H9 (cell line): ENCODE measurements around the gene MTCH1. TPM values are rescaled to one million over a fixed set of nuclear protein-coding genes. Genes with fewer than 3 reads are reported as not detected.
A peak's percentile ranks its signal among the peaks of the same experiment; 100 is the strongest.

Source experiments
- DNase-seq: peaks from one replicate; pipeline ENCODE4 v3.0.0-alpha.2; 2017
- H2AFZ ChIP-seq: one replicate; pipeline ENCODE4 v1.6.1; 2013; ENCODE audit warnings: mild to moderate bottlenecking, low read length, control low read depth, moderate library complexity
- H2AK5ac ChIP-seq: 2 replicates; pipeline ENCODE4 v1.6.1; 2013; ENCODE audit warnings: low read length, control low read depth, mixed read lengths; ENCODE audit not compliant: insufficient read length
- H2BK120ac ChIP-seq: one replicate; pipeline ENCODE4 v1.6.1; 2013; ENCODE audit warnings: low read depth, mild to moderate bottlenecking, low read length, control low read depth, inconsistent platforms; ENCODE audit not compliant: poor library complexity, severe bottlenecking
- H2BK12ac ChIP-seq: 2 replicates; pipeline ENCODE4 v1.6.1; 2013; ENCODE audit warnings: low read length, control low read depth, mixed read lengths, low read depth; ENCODE audit not compliant: insufficient read length
- H2BK15ac ChIP-seq: 2 replicates; pipeline ENCODE4 v1.6.1; 2013; ENCODE audit warnings: low read depth, low read length, control low read depth
- H2BK20ac ChIP-seq: one replicate; pipeline ENCODE4 v1.6.1; 2013; ENCODE audit warnings: low read depth, mild to moderate bottlenecking, low read length, control low read depth, inconsistent platforms; ENCODE audit not compliant: poor library complexity, severe bottlenecking
- H2BK5ac ChIP-seq: 2 replicates; pipeline ENCODE4 v1.6.1; 2013; ENCODE audit warnings: low read length, control low read depth, mixed read lengths; ENCODE audit not compliant: insufficient read length
- H3K14ac ChIP-seq: 2 replicates; pipeline ENCODE4 v1.6.1; 2013; ENCODE audit warnings: low read length, control low read depth; ENCODE audit not compliant: insufficient read depth
- H3K18ac ChIP-seq: 2 replicates; pipeline ENCODE4 v1.6.1; 2013; ENCODE audit warnings: low read depth, mild to moderate bottlenecking, mixed read lengths, low read length, control low read depth; ENCODE audit not compliant: insufficient read length
- H3K23ac ChIP-seq: 2 replicates; pipeline ENCODE4 v1.6.1; 2013; ENCODE audit warnings: low read length, control low read depth, mixed read lengths, low read depth; ENCODE audit not compliant: insufficient read length
- H3K23me2 ChIP-seq: 2 replicates; pipeline ENCODE4 v1.6.1; 2013; ENCODE audit warnings: low read depth, mild to moderate bottlenecking, mixed read lengths, low read length, control low read depth; ENCODE audit not compliant: insufficient read length, poor library complexity, severe bottlenecking
- H3K27ac ChIP-seq: 2 replicates; pipeline ENCODE4 v1.5.1; 2013; ENCODE audit warnings: low read length, control low read depth, mixed read lengths, low read depth; ENCODE audit not compliant: insufficient read length
- H3K27me3 ChIP-seq: 2 replicates; pipeline ENCODE4 v1.6.1; 2013; ENCODE audit warnings: low read length, control low read depth, inconsistent platforms; ENCODE audit not compliant: insufficient read depth
- H3K4ac ChIP-seq: 2 replicates; pipeline ENCODE4 v1.6.1; 2013; ENCODE audit warnings: low read depth, mild to moderate bottlenecking, control low read depth, inconsistent platforms, low read length, moderate library complexity
- H3K4me1 ChIP-seq: 2 replicates; pipeline ENCODE4 v1.6.1; 2013; ENCODE audit warnings: low read length, control low read depth, inconsistent platforms; ENCODE audit not compliant: insufficient read depth
- H3K4me2 ChIP-seq: 2 replicates; pipeline ENCODE4 v1.6.1; 2013; ENCODE audit warnings: low read length, control low read depth, mixed read lengths; ENCODE audit not compliant: insufficient read length, insufficient read depth
- H3K56ac ChIP-seq: 2 replicates; pipeline ENCODE4 v1.6.1; 2013; ENCODE audit warnings: low read depth, mild to moderate bottlenecking, mixed read lengths, low read length, control low read depth; ENCODE audit not compliant: insufficient read length
- H3K79me1 ChIP-seq: 2 replicates; pipeline ENCODE4 v1.6.1; 2013; ENCODE audit warnings: low read depth, mild to moderate bottlenecking, moderate library complexity, low read length, control low read depth, inconsistent platforms; ENCODE audit not compliant: insufficient read depth, poor library complexity, severe bottlenecking
- H3K79me2 ChIP-seq: 2 replicates; pipeline ENCODE4 v1.6.1; 2013; ENCODE audit warnings: low read length, control low read depth, inconsistent platforms; ENCODE audit not compliant: insufficient read depth
- H3K9ac ChIP-seq: 2 replicates; pipeline ENCODE4 v1.6.1; 2013; ENCODE audit warnings: low read length, control low read depth, mixed read lengths; ENCODE audit not compliant: insufficient read length; ENCODE audit errors: extremely low read depth
- H3K9me3 ChIP-seq: one replicate; pipeline ENCODE4 v1.6.1; 2013; ENCODE audit warnings: low read depth, low read length, inconsistent platforms; ENCODE audit not compliant: control insufficient read depth
- H3T11ph ChIP-seq: one replicate; pipeline ENCODE4 v1.6.1; 2013; ENCODE audit warnings: mild to moderate bottlenecking, low read length, control low read depth, inconsistent platforms
- H4K20me1 ChIP-seq: one replicate; pipeline ENCODE4 v1.6.1; 2013; ENCODE audit not compliant: control insufficient read depth, insufficient read length, insufficient read depth
- H4K5ac ChIP-seq: 2 replicates; pipeline ENCODE4 v1.6.1; 2013; ENCODE audit warnings: low read depth, mild to moderate bottlenecking, mixed read lengths, low read length, control low read depth; ENCODE audit not compliant: insufficient read length
- H4K8ac ChIP-seq: replicated peaks from 2 replicates; pipeline ENCODE4 v1.6.1; 2013; ENCODE audit warnings: low read length, control low read depth, mixed read lengths, low read depth; ENCODE audit not compliant: insufficient read length
- H4K91ac ChIP-seq: 2 replicates; pipeline ENCODE4 v1.6.1; 2013; ENCODE audit warnings: low read depth, mild to moderate bottlenecking, moderate library complexity, mixed read lengths, low read length, control low read depth; ENCODE audit not compliant: insufficient read length
- H3K27ac Mint-ChIP-seq, 3 experiments: 2 replicates in 2 of 3; 3 replicates in 1 of 3; pipeline ENCODE4 v1.8.0; 2020 to 2021; ENCODE audit warnings: mixed read lengths in 3 of 3, mild to moderate bottlenecking in 1 of 3, moderate library complexity in 1 of 3
- H3K27me3 Mint-ChIP-seq: 2 replicates; pipeline ENCODE4 v1.8.0; 2021; ENCODE audit warnings: low read depth, mild to moderate bottlenecking, moderate library complexity, mixed read lengths
- H3K36me3 Mint-ChIP-seq, 3 experiments: 2 replicates in 2 of 3; 3 replicates in 1 of 3; pipeline ENCODE4 v1.8.0; 2020 to 2021; ENCODE audit warnings: low read depth in 3 of 3, mixed read lengths in 3 of 3; ENCODE audit not compliant: insufficient read depth in 1 of 3
- H3K4me1 Mint-ChIP-seq, 2 experiments: 2 replicates each; pipeline ENCODE4 v1.8.0; 2020; ENCODE audit warnings: mixed read lengths in 2 of 2
- H3K4me3 Mint-ChIP-seq, 2 experiments: 2 replicates in 1 of 2; 3 replicates in 1 of 2; pipeline ENCODE4 v1.8.0; 2020 to 2021; ENCODE audit warnings: mild to moderate bottlenecking in 2 of 2, mixed read lengths in 2 of 2, moderate library complexity in 1 of 2
- H3K9me3 Mint-ChIP-seq, 2 experiments: 2 replicates in 1 of 2; 3 replicates in 1 of 2; pipeline ENCODE4 v1.8.0; 2020; ENCODE audit warnings: mild to moderate bottlenecking in 2 of 2, mixed read lengths in 2 of 2, moderate library complexity in 1 of 2
- CTCF ChIP-seq: fragments of 200-600 bp; sonication (generic); conservative IDR thresholded peaks from 3 replicates; pipeline ENCODE4 v1.8.0; 2021; ENCODE audit warnings: antibody characterized with exemption, mild to moderate bottlenecking
- WGBS: extraction: QIAGEN DNeasy Blood & Tissue Kit; methylation state at CpG from one replicate; pipeline ENCODE4 v1.1.7; 2013; ENCODE audit warnings: missing lambda C conversion rate, low lambda C conversion rate, mixed read lengths; ENCODE audit not compliant: insufficient read length; ENCODE audit errors: extremely low coverage; 5-methylcytosine and 5-hydroxymethylcytosine counted together
- total RNA-seq: library from RNA; stranded (reverse); gene quantifications from 2 replicates; pipeline ENCODE4 v1.2.1, GENCODE V29; 2021

The MTCH1 gene
- total RNA-seq, 1 experiment from 2014 or later, result 200 TPM

GRCh38 chr6:37018198-37019064, 32.4 kb upstream of the MTCH1 start:
- no peak overlapping the region for H2BK12ac ChIP-seq
- peak overlapping the region in 1 of 3 experiments; percentile 24; a peak in 1 of 7 replicates for H3K27ac Mint-ChIP-seq
- no peak overlapping the region for H3K9ac ChIP-seq

More at GRCh38 chr6:37018198-37019064, 32.4 kb upstream of the MTCH1 start:
- Histone ChIP-seq H2BK120ac (no peak overlapping the region), H4K20me1 (peaks cover 3% of the 10 kb centered on the region), H3K18ac (no peak overlapping the region), H3K23ac (no peak overlapping the region), H3T11ph (no peak overlapping the region), H3K9me3 (no peaks in the 10 kb centered on the region), H2BK15ac (no peak overlapping the region), H3K79me2 (no peaks in the 10 kb centered on the region), H3K79me1 (no peaks in the 10 kb centered on the region), H3K14ac (no peak overlapping the region), H3K4me1 (peaks cover 3% of the 10 kb centered on the region; the same call in 1 of the 2 replicates), H3K4me2 (no peak overlapping the region), H3K27ac (no peak overlapping the region), H3K56ac (no peak overlapping the region), H4K91ac (no peak overlapping the region), H4K8ac (no peak overlapping the region), H2AK5ac (no peak overlapping the region), H3K4ac (no peak overlapping the region), H2BK5ac (no peak overlapping the region), H3K27me3 (no peaks in the 10 kb centered on the region), H3K23me2 (no peaks in the 10 kb centered on the region), H4K5ac (no peak overlapping the region), H2BK20ac (no peak overlapping the region), H2AFZ (no peak overlapping the region)
- peak; percentile 94 for TF ChIP-seq CTCF
- no CpG with 5 or more reads among the region's 8 CpGs for WGBS
- H3K4me3 Mint-ChIP-seq, result no peak overlapping the region
- no peaks in the 10 kb centered on the region; a peak in 1 of 5 replicates for H3K9me3 Mint-ChIP-seq
- peaks cover 18 to 37% of the 10 kb centered on the region in 2 experiments for H3K4me1 Mint-ChIP-seq
- DNase-seq, result peak; percentile 93
- H3K36me3 Mint-ChIP-seq, result no peaks in the 10 kb centered on the region
- no peaks in the 10 kb centered on the region for H3K27me3 Mint-ChIP-seq
